Neural cell (in vitro differentiated cells): ENCODE data around the gene RTN4R.

ENCODE experiments used
- POLR2AphosphoS5 ChIP-seq: IDR thresholded peaks from 2 replicates; pipeline ENCODE4 v1.6.1; 2012
- REST ChIP-seq: IDR thresholded peaks from 2 replicates; pipeline ENCODE4 v1.6.1; 2012; ENCODE audit warnings: borderline replicate concordance
- TAF1 ChIP-seq: IDR thresholded peaks from 2 replicates; pipeline ENCODE4 v1.6.1; 2012; ENCODE audit warnings: low read depth

- TF ChIP-seq POLR2AphosphoS5 (no peak), REST (no peak), TAF1 (no peak)
Observed at GRCh38 chr22:20246368-20247009, 21.6 kb downstream of the RTN4R start.
